ENCODE data around the gene AP2B1. TPM values are rescaled to one million over a fixed set of nuclear protein-coding genes. Genes with fewer than 3 reads are reported as not detected.
A peak's percentile ranks its signal among the peaks of the same experiment; 100 is the strongest.
"Not testable (repeated sequence)": the region's sequence is repeated elsewhere in the genome, so short reads cannot be mapped to it uniquely, and the experiment has no call there.

AP2B1 gene
- polyA plus RNA-seq, 1 donor from 2014 or later, result 36.3 TPM

DNA sequence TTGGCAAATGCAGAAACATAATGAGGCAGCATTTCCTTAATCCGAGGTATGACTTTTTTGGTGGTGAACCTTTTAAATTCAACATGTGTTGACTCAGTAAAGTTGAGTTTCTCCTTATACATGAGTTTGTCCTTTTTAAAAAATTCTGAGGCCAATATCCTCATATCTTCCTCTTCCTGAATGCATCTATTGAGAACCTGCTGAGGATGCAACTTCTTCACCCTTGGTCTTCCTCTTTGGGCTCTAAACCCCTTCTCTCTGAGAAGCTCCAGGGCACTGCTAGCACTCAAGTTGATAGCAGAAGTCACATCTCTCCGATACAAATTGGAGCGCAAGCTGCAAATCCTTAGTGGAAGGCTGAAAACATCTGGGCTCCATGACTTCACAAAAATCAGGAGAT is 29.8 kb upstream of the AP2B1 start:
- Mint-ChIP-seq H3K4me1 (no peaks in the 10 kb centered on the region), H3K27me3 (peaks cover 23% of the 10 kb centered on the region), H3K27ac (no peak overlapping the region), H3K36me3 (no peaks in the 10 kb centered on the region), H3K4me3 (no peak overlapping the region), H3K9me3 (no peaks in the 10 kb centered on the region)

DNA sequence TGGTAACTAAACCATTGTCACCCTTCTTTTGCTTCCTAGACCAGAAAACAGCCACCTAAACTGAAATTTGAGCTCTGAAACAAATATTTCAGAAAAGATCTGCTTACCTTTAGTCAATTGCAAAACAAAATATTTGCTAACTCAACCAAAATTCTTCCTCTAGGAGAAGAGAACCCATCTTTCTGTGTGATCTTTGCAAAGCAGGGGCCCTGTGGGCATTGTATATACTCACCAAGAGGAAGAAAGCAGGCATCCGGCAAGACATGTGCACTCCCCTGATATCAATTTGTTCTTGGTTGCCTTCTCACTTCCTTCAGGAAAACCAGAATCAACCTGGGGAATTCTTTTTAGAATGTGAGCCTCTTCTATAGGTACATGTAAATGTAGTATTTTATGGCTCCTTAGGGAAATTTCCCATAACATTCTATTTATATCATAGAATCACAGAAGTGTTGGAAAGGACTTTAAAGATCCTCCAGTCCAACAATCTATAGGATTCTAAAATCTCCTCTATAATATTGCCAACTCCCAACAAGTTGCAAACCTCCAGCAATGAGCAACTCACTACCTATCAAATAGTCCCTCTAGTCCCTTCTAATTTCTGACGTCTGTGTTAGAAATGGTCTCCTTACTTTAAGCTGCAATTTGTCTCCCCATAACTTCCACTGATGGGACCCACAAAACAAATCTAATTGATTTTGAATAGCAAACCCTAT is 27.5 kb upstream of the AP2B1 start:
- Mint-ChIP-seq H3K4me1 (no peaks in the 10 kb centered on the region), H3K27ac (no peak overlapping the region), H3K27me3 (peaks cover 24% of the 10 kb centered on the region), H3K36me3 (no peaks in the 10 kb centered on the region), H3K4me3 (no peak overlapping the region), H3K9me3 (no peaks in the 10 kb centered on the region)

- Mint-ChIP-seq H3K4me1 (no peaks in the 10 kb centered on the region), H3K36me3 (no peaks in the 10 kb centered on the region), H3K27ac (no peak within 1 kb of the TSS), H3K27me3 (peaks cover 24% of the 10 kb centered on the region), H3K9me3 (no peaks in the 10 kb centered on the region), H3K4me3 (no peak within 1 kb of the TSS)
These were observed 26.4 kb upstream of the AP2B1 start, which contains the start of gene SLFN14 for GRCh38 chr17:35560703-35561102. TSS of gene SLFN14 (minus strand) at chr17:35560819. CDS start at chr17:35558062, 2,757 bp downstream.

- not testable (repeated sequence) for H3K27ac Mint-ChIP-seq, H3K36me3 Mint-ChIP-seq, H3K4me1 Mint-ChIP-seq, H3K9me3 Mint-ChIP-seq, H3K4me3 Mint-ChIP-seq
- peaks cover 15% of the 10 kb centered on the region for H3K27me3 Mint-ChIP-seq
These were observed 23.9 kb upstream of the AP2B1 start for GRCh38 chr17:35563181-35563580.

DNA sequence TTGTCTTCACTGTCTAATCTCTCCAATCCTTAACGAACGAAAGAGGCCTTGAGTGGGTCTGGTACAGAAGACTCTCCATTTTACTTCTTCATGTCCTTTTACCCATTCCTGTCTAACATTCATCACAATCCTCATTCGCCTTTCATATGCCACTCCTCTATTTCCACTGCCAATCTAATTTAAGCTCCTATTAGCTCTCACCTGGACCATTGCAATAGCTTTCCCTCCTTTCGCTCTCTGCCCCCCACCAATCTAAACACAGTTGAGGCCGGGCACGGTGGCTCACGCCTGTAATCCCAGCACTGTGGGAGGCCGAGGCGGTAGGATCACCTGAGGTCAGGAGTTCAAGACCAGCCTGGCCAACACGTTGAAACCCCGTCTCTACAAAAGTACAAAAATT is 20.2 kb upstream of the AP2B1 start:
- Mint-ChIP-seq H3K4me1 (peaks cover 13 to 17% (median 15%) of the 10 kb centered on the region in 3 donors), H3K36me3 (peaks cover 1% of the 10 kb centered on the region), H3K27me3 (peaks cover 2% of the 10 kb centered on the region), H3K9me3 (no peaks in the 10 kb centered on the region), H3K27ac (peak overlapping the region in 1 of 3 donors; percentile 55), H3K4me3 (peak overlapping the region; percentile 73 to 98 (median 86))

DNA sequence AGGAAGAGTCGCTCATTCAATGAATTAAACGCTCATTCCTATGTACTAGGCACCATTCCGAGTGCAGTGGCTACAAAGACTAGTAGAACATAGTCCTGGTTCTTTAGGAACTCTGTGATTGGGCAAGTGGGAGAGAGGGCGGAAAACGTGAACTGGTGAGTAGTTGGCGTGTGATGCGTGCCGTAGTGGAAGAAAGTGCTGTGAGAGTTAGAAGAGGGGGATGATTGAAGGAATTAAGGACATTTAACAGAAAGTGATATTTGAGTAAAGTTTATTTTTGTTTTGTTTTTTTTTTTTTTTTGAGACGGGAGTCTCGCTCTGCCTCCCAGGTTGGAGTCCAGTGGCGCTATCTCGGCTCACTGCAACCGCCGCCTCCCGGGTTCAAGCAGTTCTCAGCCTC is 18.6 kb upstream of the AP2B1 start:
- peak overlapping the region; percentile 72 to 99 (median 97) for H3K27ac Mint-ChIP-seq
- no peaks in the 10 kb centered on the region for H3K9me3 Mint-ChIP-seq
- peaks cover 13 to 17% (median 15%) of the 10 kb centered on the region in 3 donors for H3K4me1 Mint-ChIP-seq
- H3K4me3 Mint-ChIP-seq, result peak overlapping the region; percentile 95 to 99 (median 97)
- H3K27me3 Mint-ChIP-seq, result peaks cover 2% of the 10 kb centered on the region
- H3K36me3 Mint-ChIP-seq, result peaks cover 1% of the 10 kb centered on the region

DNA sequence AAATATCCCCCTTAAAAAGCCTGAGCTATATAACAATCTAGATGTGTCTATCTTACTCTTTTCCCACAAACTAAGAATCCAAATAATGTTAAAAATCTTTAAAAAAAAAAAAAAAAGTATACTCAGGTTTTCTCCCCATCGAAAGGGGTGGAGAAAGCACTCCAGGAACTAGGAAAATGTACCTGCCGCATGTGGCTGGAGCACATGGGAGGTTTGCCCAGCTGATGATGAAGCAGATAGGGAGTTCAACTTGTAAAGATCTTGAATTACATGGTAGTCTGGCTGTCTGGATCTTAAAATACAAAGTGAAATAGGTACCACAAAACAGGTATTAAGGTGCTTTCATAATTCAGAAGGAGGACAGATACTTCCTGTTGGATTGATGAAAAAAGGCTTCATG is 17.7 kb upstream of the AP2B1 start:
- H3K4me3 Mint-ChIP-seq, result peak overlapping the region; percentile 27 to 74 (median 56)
- no peaks in the 10 kb centered on the region for H3K9me3 Mint-ChIP-seq
- H3K36me3 Mint-ChIP-seq, result peaks cover 1% of the 10 kb centered on the region
- peaks cover 13 to 17% (median 15%) of the 10 kb centered on the region in 3 donors for H3K4me1 Mint-ChIP-seq
- no peaks in the 10 kb centered on the region for H3K27me3 Mint-ChIP-seq
- peak overlapping the region in 1 of 3 donors; percentile 39 for H3K27ac Mint-ChIP-seq

DNA sequence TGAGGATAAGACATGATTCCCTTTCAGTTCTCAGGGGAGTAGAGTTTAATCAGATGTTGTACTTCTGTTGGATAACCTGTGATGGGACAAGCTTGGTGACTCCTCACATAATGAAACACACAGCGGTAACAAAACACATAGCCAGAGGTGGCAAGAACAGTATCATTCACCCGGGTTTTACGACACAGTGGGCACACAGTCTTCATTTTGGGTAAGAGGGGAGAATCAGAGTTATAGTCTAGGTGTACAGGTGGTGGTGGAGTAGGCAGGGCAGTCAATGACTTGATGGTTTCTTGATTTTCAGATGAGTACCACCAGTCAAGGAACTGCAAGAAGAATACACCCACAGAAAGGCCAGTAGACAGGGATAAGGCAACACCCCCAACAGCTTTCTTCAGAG is 11.4 kb upstream of the AP2B1 start:
- Mint-ChIP-seq H3K9me3 (no peaks in the 10 kb centered on the region), H3K4me1 (peaks cover 16 to 22% (median 20%) of the 10 kb centered on the region in 3 donors), H3K36me3 (peaks cover 3% of the 10 kb centered on the region), H3K27me3 (no peaks in the 10 kb centered on the region), H3K27ac (peak overlapping the region in 1 of 3 donors; percentile 36), H3K4me3 (peak overlapping the region in 1 of 4 donors; percentile 100)

DNA sequence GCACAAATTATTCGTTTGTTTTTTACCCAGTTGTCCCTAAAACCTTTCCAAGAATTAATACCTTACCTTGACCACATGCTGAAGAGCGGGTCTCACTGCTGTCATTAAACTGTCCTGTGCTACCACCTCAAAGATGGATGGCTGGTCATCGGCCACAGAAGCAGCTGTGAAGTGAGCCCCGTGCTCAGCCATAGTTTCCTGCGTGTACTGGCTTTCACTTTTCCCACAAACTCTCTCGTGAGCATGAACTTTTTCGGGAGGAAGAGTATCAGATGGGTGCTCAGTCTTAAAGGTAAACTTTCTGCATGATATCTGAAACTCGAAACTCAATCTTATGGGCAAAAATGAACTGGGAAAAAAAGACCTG is 9.3 kb upstream of the AP2B1 start:
- Mint-ChIP-seq H3K4me1 (peaks cover 16 to 20% (median 19%) of the 10 kb centered on the region in 3 donors), H3K9me3 (no peaks in the 10 kb centered on the region), H3K36me3 (peaks cover 4% of the 10 kb centered on the region), H3K27me3 (no peaks in the 10 kb centered on the region), H3K27ac (peak overlapping the region; percentile 98 to 99 (median 98)), H3K4me3 (peak overlapping the region; percentile 93 to 100 (median 100))

DNA sequence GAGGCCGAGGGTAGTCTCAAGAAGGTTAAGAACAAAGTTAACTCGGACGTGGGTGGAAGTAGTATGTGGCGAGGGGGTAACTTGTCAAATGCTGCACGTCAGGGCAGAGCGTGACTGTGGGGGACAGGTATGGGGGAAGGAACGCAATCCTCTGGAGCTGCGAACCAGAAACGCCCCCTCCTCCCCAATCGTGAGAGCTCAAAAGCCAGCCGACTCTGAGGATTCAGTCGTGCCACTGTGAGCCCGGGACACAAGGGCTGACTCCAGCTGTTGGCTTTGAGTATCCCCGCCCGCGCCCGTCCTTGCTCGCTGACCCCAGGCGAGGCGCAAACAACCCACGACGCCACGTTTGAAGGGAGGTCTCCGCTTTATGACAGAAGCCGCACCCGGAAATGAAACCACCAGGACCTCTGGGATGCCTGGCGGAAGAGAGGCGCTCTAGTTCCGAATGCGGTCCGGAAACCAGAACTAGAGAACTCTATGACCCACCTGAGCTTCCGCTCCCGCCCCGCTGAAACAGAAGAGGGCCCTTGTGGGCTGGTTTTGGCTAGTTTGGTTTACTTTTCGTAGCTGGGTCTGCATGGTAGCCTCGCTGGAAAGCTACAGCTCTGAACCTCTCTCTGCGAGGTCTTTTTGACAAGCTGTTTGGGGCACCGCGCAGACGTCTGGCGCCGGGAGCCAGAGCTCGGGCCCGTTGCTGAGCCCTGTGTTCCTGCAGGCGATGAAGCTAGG is 8.8 kb upstream of the AP2B1 start, which contains the start of gene PEX12:
Gene PEX12 (minus strand): TSS at position 375 of the 732 bp plus-strand sequence. CDS start 550 bp downstream, outside the sequence.
- Mint-ChIP-seq H3K36me3 (peaks cover 5% of the 10 kb centered on the region), H3K9me3 (no peaks in the 10 kb centered on the region), H3K4me3 (peak within 1 kb of the TSS; percentile 93 to 100 (median 100)), H3K4me1 (peaks cover 16 to 20% (median 19%) of the 10 kb centered on the region in 3 donors), H3K27me3 (peaks cover under 1% of the 10 kb centered on the region), H3K27ac (peak within 1 kb of the TSS; percentile 98 to 99 (median 98))

- H3K27ac Mint-ChIP-seq, result peak overlapping the region; percentile 98 to 99 (median 98)
- H3K4me1 Mint-ChIP-seq, result peaks cover 16 to 20% (median 19%) of the 10 kb centered on the region in 3 donors
- H3K36me3 Mint-ChIP-seq, result peaks cover 5% of the 10 kb centered on the region
- H3K27me3 Mint-ChIP-seq, result peaks cover 2% of the 10 kb centered on the region
- H3K4me3 Mint-ChIP-seq, result peak overlapping the region; percentile 93 to 100 (median 100)
- no peaks in the 10 kb centered on the region for H3K9me3 Mint-ChIP-seq
These were observed 8.1 kb upstream of the AP2B1 start for GRCh38 chr17:35578929-35579432.

GRCh38 chr17:35584061-35584460 is 3.1 kb upstream of the AP2B1 start:
- Mint-ChIP-seq H3K4me3 (peak overlapping the region in 1 of 4 donors; percentile 7), H3K27me3 (peaks cover 2% of the 10 kb centered on the region), H3K36me3 (peaks cover 6% of the 10 kb centered on the region), H3K9me3 (no peaks in the 10 kb centered on the region), H3K4me1 (peaks cover 13 to 25% (median 15%) of the 10 kb centered on the region in 3 donors), H3K27ac (peak overlapping the region in 1 of 3 donors; percentile 15)

DNA sequence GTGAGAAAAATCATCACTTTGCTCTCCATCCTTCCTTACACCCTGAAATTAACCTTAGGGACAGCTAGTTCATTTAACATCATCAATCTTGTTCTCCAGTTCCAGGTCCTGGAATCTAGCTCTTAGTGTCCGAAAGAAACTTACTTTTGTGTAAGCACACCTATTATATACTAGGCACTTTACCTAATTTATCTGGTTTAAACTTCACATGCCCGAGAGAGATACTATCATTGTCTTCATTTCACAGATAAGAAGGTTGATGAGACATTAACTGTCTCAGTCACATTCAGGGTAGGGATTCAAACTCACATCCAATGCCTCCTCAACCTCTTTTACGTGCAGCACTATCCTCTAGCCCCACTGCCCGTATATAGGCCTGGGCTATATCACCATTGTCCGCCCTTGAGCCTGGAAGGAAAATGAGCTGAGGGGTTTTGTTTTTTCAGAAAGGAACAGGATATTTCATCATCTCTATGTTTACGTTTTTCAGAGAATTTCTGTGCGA is 501 bp upstream of the AP2B1 start:
- Mint-ChIP-seq H3K4me1 (peaks cover 15 to 29% (median 27%) of the 10 kb centered on the region in 3 donors), H3K27me3 (peaks cover 2% of the 10 kb centered on the region), H3K36me3 (peaks cover 6% of the 10 kb centered on the region), H3K4me3 (peak overlapping the region; percentile 89 to 99 (median 98)), H3K27ac (peak overlapping the region; percentile 83 to 98 (median 98)), H3K9me3 (no peaks in the 10 kb centered on the region)

DNA sequence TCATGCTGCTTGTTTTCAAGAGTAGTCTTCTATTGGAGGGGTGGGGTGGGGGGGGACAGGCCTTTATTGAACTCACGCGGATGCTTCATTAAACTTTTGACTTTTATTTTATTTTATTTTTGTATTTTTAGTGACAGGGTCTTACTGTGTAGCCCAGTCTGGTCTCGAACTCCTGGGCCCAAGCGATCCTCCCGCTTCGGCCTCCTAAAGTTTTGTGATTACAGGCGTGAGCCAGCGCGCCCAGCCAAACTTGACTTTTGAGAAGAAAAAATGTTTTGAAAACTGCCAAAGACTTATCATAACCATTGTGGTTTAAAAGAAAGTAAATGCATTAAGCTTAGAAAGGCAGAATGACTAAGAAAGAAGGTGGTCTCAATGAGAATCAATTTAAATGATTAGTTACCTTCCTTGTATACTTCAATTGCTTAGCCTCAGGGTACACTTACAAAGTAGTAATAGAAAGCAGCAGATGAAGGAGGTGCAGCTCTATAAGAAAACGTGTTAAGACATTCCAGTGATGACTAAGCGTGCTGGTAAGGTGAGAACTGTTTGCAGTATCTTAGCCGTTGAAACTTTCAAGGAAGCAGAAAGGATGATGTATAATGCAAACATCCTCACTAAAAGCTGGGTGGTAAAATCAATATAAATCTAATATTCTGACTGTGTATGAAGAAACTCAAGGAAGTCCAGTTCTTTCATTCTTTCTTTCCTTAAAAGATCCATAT is 1.2 kb downstream of the AP2B1 start:
- Mint-ChIP-seq H3K36me3 (peaks cover 4% of the 10 kb centered on the region), H3K4me1 (peaks cover 15 to 30% (median 27%) of the 10 kb centered on the region in 3 donors), H3K9me3 (no peaks in the 10 kb centered on the region), H3K27me3 (peaks cover 2% of the 10 kb centered on the region), H3K4me3 (peak overlapping the region; percentile 89 to 99 (median 98)), H3K27ac (peak overlapping the region; percentile 3 to 98 (median 83))

Data from IgD-negative memory B cell (primary cell).